Activated CD4-positive, alpha-beta memory T cell treated with anti-CD3 and anti-CD28 coated beads for 36 hours (primary cell): ENCODE results near the gene TTC4. TPM values are rescaled to one million over a fixed set of nuclear protein-coding genes. Genes with fewer than 3 reads are reported as not detected.

Experiments
- CTCF ChIA-PET: fragments of 350-600 bp; sonication (Branson Sonifier 250); formaldehyde crosslinking; loops from one replicate; lab custom pipeline; 2021; ENCODE audit warnings: antibody characterized with exemption, inconsistent platforms; lab: Charles Lee
- POLR2A ChIA-PET: fragments of 350-600 bp; sonication (Branson Sonifier 250); formaldehyde crosslinking; loops from one replicate; lab custom pipeline; 2021; ENCODE audit warnings: antibody characterized with exemption; lab: Charles Lee
- DNase-seq: peaks from one replicate; pipeline ENCODE4 v3.0.0-alpha.2; 2020
- H3K27ac Mint-ChIP-seq: one replicate; pipeline ENCODE4 v1.8.0; 2021; ENCODE audit warnings: mixed read lengths
- H3K27me3 Mint-ChIP-seq: one replicate; pipeline ENCODE4 v1.8.0; 2021; ENCODE audit warnings: mixed read lengths
- H3K36me3 Mint-ChIP-seq: one replicate; pipeline ENCODE4 v1.8.0; 2021; ENCODE audit warnings: mixed read lengths
- H3K4me1 Mint-ChIP-seq: one replicate; pipeline ENCODE4 v1.8.0; 2021; ENCODE audit warnings: low read depth, mixed read lengths
- H3K4me3 Mint-ChIP-seq: one replicate; pipeline ENCODE4 v1.8.0; 2021; ENCODE audit warnings: mild to moderate bottlenecking, mixed read lengths
- H3K9me3 Mint-ChIP-seq: one replicate; pipeline ENCODE4 v1.8.0; 2021; ENCODE audit warnings: mixed read lengths
- intact Hi-C: fragments of 100-400 bp; cut with micrococcal nuclease; formaldehyde crosslinking; loops from one replicate; pipeline ENCODE4 v1.15.1; 2023
- total RNA-seq, 2 experiments: library from RNA; stranded (reverse); gene quantifications; one replicate each; pipeline ENCODE4 v1.2.3, GENCODE V29; 2021

TTC4 gene
- total RNA-seq, 2 experiments from 2014 or later = 32.7 to 33.5 TPM

- Mint-ChIP-seq H3K9me3 (no peaks in the 10 kb centered on the region), H3K4me1 (no peaks in the 10 kb centered on the region), H3K27ac (no peak overlapping the region), H3K4me3 (no peak overlapping the region), H3K27me3 (no peaks in the 10 kb centered on the region), H3K36me3 (peaks cover 63% of the 10 kb centered on the region)
- intact Hi-C loops = no loop called here
- DNase-seq = no peak
- ChIA-PET POLR2A (no interaction called here), CTCF (no interaction called here)
Measured at GRCh38 chr1:54728027-54728426, 12.4 kb downstream of the TTC4 start.

- H3K27ac Mint-ChIP-seq = no peak overlapping the region
- intact Hi-C loops = no loop called here
- POLR2A ChIA-PET = no interaction called here
Measured at GRCh38 chr1:54736685-54737084, 21.0 kb downstream of the TTC4 start.

GRCh38 chr1:54738244-54738643 is 22.6 kb downstream of the TTC4 start:
- peaks cover 47% of the 10 kb centered on the region for H3K36me3 Mint-ChIP-seq
- intact Hi-C loops = no loop called here
- CTCF ChIA-PET = no interaction called here
- no peak overlapping the region for H3K4me3 Mint-ChIP-seq
- H3K9me3 Mint-ChIP-seq = no peaks in the 10 kb centered on the region
- POLR2A ChIA-PET = no interaction called here
- no peak overlapping the region for H3K27ac Mint-ChIP-seq
- H3K27me3 Mint-ChIP-seq = no peaks in the 10 kb centered on the region
- no peak for DNase-seq
- no peaks in the 10 kb centered on the region for H3K4me1 Mint-ChIP-seq

More at GRCh38 chr1:54736685-54737084, 21.0 kb downstream of the TTC4 start:
- no peak for DNase-seq
- Mint-ChIP-seq H3K9me3 (no peaks in the 10 kb centered on the region), H3K4me1 (no peaks in the 10 kb centered on the region), H3K36me3 (peaks cover 40% of the 10 kb centered on the region), H3K4me3 (no peak overlapping the region), H3K27me3 (no peaks in the 10 kb centered on the region)
- CTCF ChIA-PET = interaction anchor here (0.7 kb wide), 1 partner anchor 683 kb away, joined by 5 read pairs; the partner anchor contains the start of gene TCEANC2

GRCh38 chr1:54741531-54741930 is 25.9 kb downstream of the TTC4 start:
- Mint-ChIP-seq H3K4me1 (no peaks in the 10 kb centered on the region), H3K27me3 (no peaks in the 10 kb centered on the region), H3K9me3 (no peaks in the 10 kb centered on the region), H3K4me3 (no peak overlapping the region), H3K27ac (no peak overlapping the region), H3K36me3 (peaks cover 41% of the 10 kb centered on the region)
- no peak for DNase-seq
- POLR2A ChIA-PET = no interaction called here
- intact Hi-C loops = no loop called here
- CTCF ChIA-PET = no interaction called here

GRCh38 chr1:54742282-54742681 is 26.6 kb downstream of the TTC4 start:
- no peaks in the 10 kb centered on the region for H3K9me3 Mint-ChIP-seq
- H3K27me3 Mint-ChIP-seq = no peaks in the 10 kb centered on the region
- CTCF ChIA-PET = no interaction called here
- intact Hi-C loops = no loop called here
- POLR2A ChIA-PET = no interaction called here
- H3K4me3 Mint-ChIP-seq = no peak overlapping the region
- no peaks in the 10 kb centered on the region for H3K4me1 Mint-ChIP-seq
- H3K27ac Mint-ChIP-seq = no peak overlapping the region
- no peak for DNase-seq
- H3K36me3 Mint-ChIP-seq = peaks cover 33% of the 10 kb centered on the region

- no peak for DNase-seq
- Mint-ChIP-seq H3K4me3 (no peak overlapping the region), H3K27me3 (no peaks in the 10 kb centered on the region), H3K27ac (no peak overlapping the region), H3K9me3 (no peaks in the 10 kb centered on the region), H3K36me3 (peaks cover 25% of the 10 kb centered on the region), H3K4me1 (no peaks in the 10 kb centered on the region)
- ChIA-PET CTCF (no interaction called here), POLR2A (no interaction called here)
- intact Hi-C loops = no loop called here
Measured at GRCh38 chr1:54743416-54744226, 28.0 kb downstream of the TTC4 start.

- Mint-ChIP-seq H3K9me3 (no peaks in the 10 kb centered on the region), H3K4me3 (no peak overlapping the region), H3K27ac (no peak overlapping the region), H3K4me1 (no peaks in the 10 kb centered on the region), H3K36me3 (peaks cover 20% of the 10 kb centered on the region), H3K27me3 (no peaks in the 10 kb centered on the region)
- ChIA-PET POLR2A (interaction anchor here (0.6 kb wide), 1 partner anchor 506 kb away, joined by 3 read pairs; no protein-coding TSS in a partner anchor), CTCF (no interaction called here)
- intact Hi-C loops = no loop called here
- no peak for DNase-seq
Measured at GRCh38 chr1:54744696-54745095, 29.0 kb downstream of the TTC4 start.

- no peak overlapping the region for H3K27ac Mint-ChIP-seq
- H3K36me3 Mint-ChIP-seq = peaks cover 18% of the 10 kb centered on the region
- CTCF ChIA-PET = no interaction called here
- no peak for DNase-seq
- POLR2A ChIA-PET = no interaction called here
- no peaks in the 10 kb centered on the region for H3K27me3 Mint-ChIP-seq
- H3K9me3 Mint-ChIP-seq = no peaks in the 10 kb centered on the region
- H3K4me1 Mint-ChIP-seq = no peaks in the 10 kb centered on the region
- H3K4me3 Mint-ChIP-seq = no peak overlapping the region
- intact Hi-C loops = no loop called here
Measured at GRCh38 chr1:54745274-54745673, 29.6 kb downstream of the TTC4 start.

- ChIA-PET CTCF (no interaction called here), POLR2A (no interaction called here)
- Mint-ChIP-seq H3K4me3 (no peak overlapping the region), H3K4me1 (no peaks in the 10 kb centered on the region), H3K27me3 (no peaks in the 10 kb centered on the region), H3K27ac (no peak overlapping the region), H3K9me3 (no peaks in the 10 kb centered on the region), H3K36me3 (peaks cover 15% of the 10 kb centered on the region)
- DNase-seq = no peak
- intact Hi-C loops = no loop called here
Measured at GRCh38 chr1:54745864-54746263, 30.2 kb downstream of the TTC4 start.

- intact Hi-C loops = no loop called here
- CTCF ChIA-PET = no interaction called here
- Mint-ChIP-seq H3K36me3 (no peaks in the 10 kb centered on the region), H3K27me3 (no peaks in the 10 kb centered on the region), H3K27ac (no peak overlapping the region), H3K4me3 (no peak overlapping the region), H3K4me1 (no peaks in the 10 kb centered on the region), H3K9me3 (no peaks in the 10 kb centered on the region)
- POLR2A ChIA-PET = no interaction called here
- DNase-seq = no peak
Measured at GRCh38 chr1:54748094-54748835, 32.6 kb downstream of the TTC4 start.

GRCh38 chr1:54750596-54750995 is 34.9 kb downstream of the TTC4 start:
- Mint-ChIP-seq H3K27me3 (no peaks in the 10 kb centered on the region), H3K4me3 (no peak overlapping the region), H3K9me3 (no peaks in the 10 kb centered on the region), H3K27ac (no peak overlapping the region), H3K36me3 (no peaks in the 10 kb centered on the region), H3K4me1 (no peaks in the 10 kb centered on the region)
- ChIA-PET CTCF (interaction anchor here (1.2 kb wide), 1 partner anchor 39 kb away, joined by 3 read pairs; no protein-coding TSS in a partner anchor), POLR2A (no interaction called here)
- no peak for DNase-seq
- intact Hi-C loops = no loop called here

- intact Hi-C loops = no loop called here
- no peak overlapping the region for H3K4me3 Mint-ChIP-seq
- DNase-seq = no peak
- CTCF ChIA-PET = interaction anchor here (1.2 kb wide), 1 partner anchor 38 kb away, joined by 3 read pairs; no protein-coding TSS in a partner anchor
- H3K4me1 Mint-ChIP-seq = no peaks in the 10 kb centered on the region
- H3K36me3 Mint-ChIP-seq = peaks cover 4% of the 10 kb centered on the region
- H3K9me3 Mint-ChIP-seq = no peaks in the 10 kb centered on the region
- H3K27ac Mint-ChIP-seq = no peak overlapping the region
- no peaks in the 10 kb centered on the region for H3K27me3 Mint-ChIP-seq
- POLR2A ChIA-PET = no interaction called here
Measured at GRCh38 chr1:54751426-54751825, 35.8 kb downstream of the TTC4 start.
